ENCODE data around the gene NR3C1. TPM values are rescaled to one million over a fixed set of nuclear protein-coding genes. Genes with fewer than 3 reads are reported as not detected.
A peak's percentile ranks its signal among the peaks of the same experiment; 100 is the strongest.

The NR3C1 gene
- total RNA-seq, 4 donors from 2014 or later: 29.7 to 79.2 (median 38.9) TPM

DNA sequence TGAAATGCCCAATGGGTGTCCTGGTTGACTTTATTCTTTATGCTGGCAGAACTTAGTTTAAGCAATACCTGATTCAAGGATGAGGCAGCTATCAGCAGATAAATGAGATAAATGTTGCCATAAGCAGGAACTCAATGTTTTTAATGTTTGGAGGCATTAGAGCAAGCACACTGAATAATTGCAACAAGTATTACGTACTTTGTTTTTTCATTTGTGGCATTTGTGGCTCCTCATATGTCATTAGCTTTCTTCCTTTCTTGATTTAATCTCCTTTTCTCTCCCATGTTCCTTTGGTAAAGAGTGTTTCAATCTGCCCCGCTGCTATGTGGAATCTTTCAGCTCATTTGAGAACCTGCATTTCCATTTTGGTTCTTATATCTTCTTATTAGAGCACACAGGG lies 6.4 kb upstream of the NR3C1 start:
- H3K36me3 ChIP-seq: no peaks in the 10 kb centered on the region
- H3K27ac ChIP-seq: no peak overlapping the region
- no peaks in the 10 kb centered on the region for H3K27me3 ChIP-seq
- DNase-seq: no peak
- no peaks in the 10 kb centered on the region for H3K4me1 ChIP-seq
- TF ChIP-seq POLR2A (IDR thresholded peaks at IDR 0.05): no peak
- TF ChIP-seq, protein P1, sequence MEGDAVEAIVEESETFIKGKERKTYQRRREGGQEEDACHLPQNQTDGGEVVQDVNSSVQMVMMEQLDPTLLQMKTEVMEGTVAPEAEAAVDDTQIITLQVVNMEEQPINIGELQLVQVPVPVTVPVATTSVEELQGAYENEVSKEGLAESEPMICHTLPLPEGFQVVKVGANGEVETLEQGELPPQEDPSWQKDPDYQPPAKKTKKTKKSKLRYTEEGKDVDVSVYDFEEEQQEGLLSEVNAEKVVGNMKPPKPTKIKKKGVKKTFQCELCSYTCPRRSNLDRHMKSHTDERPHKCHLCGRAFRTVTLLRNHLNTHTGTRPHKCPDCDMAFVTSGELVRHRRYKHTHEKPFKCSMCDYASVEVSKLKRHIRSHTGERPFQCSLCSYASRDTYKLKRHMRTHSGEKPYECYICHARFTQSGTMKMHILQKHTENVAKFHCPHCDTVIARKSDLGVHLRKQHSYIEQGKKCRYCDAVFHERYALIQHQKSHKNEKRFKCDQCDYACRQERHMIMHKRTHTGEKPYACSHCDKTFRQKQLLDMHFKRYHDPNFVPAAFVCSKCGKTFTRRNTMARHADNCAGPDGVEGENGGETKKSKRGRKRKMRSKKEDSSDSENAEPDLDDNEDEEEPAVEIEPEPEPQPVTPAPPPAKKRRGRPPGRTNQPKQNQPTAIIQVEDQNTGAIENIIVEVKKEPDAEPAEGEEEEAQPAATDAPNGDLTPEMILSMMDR (IDR thresholded peaks at IDR 0.05): no peak
- no peak overlapping the region for H3K4me3 ChIP-seq
- H3K9me3 ChIP-seq: no peaks in the 10 kb centered on the region

DNA sequence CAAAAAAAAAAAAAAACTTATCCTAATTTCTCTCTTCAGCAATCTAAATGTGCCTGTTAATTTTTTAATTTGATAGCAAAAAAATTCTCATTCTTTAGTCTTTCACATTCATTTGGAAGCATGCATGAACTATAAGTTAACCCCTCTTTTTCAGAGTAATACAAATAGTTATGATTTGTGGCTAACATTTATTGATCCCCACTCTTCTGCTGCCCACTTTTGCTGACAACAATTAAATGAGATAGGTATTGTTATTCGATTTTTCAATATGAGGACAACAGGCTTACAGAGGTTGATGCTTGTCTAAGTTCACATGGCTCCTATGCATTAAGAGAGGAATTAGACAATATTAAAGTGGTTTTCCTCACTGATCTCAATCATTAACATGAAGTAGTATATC lies 2.9 kb upstream of the NR3C1 start:
- no peak for DNase-seq
- Histone ChIP-seq H3K9me3 (no peaks in the 10 kb centered on the region), H3K4me3 (no peak overlapping the region), H3K27me3 (no peaks in the 10 kb centered on the region), H3K4me1 (peaks cover 0 to 1% (median 0%) of the 10 kb centered on the region in 4 donors), H3K27ac (no peak overlapping the region), H3K36me3 (no peaks in the 10 kb centered on the region)
- TF ChIP-seq POLR2A (IDR thresholded peaks at IDR 0.05): no peak
- TF ChIP-seq, protein P1 (IDR thresholded peaks at IDR 0.05): no peak

DNA sequence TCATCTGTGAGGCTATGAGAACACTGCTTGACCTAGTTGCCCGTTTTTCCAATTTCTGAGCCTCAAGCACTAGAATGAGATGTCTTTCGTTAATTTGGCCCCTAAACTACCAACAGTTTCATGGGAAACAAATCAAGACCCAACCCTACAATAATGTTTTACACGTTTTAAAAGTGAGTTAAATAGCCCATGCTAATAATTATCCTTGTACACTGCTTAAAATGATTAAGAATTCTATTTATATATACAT lies 2.3 kb upstream of the NR3C1 start:
- peaks cover 0 to 6% (median 0%) of the 10 kb centered on the region in 4 donors for H3K4me1 ChIP-seq
- TF ChIP-seq, protein P1 (IDR thresholded peaks at IDR 0.05): no peak
- no peak for TF ChIP-seq POLR2A (IDR thresholded peaks at IDR 0.05)
- peak overlapping the region; percentile 96 to 100 (median 100) for H3K27ac ChIP-seq

DNA sequence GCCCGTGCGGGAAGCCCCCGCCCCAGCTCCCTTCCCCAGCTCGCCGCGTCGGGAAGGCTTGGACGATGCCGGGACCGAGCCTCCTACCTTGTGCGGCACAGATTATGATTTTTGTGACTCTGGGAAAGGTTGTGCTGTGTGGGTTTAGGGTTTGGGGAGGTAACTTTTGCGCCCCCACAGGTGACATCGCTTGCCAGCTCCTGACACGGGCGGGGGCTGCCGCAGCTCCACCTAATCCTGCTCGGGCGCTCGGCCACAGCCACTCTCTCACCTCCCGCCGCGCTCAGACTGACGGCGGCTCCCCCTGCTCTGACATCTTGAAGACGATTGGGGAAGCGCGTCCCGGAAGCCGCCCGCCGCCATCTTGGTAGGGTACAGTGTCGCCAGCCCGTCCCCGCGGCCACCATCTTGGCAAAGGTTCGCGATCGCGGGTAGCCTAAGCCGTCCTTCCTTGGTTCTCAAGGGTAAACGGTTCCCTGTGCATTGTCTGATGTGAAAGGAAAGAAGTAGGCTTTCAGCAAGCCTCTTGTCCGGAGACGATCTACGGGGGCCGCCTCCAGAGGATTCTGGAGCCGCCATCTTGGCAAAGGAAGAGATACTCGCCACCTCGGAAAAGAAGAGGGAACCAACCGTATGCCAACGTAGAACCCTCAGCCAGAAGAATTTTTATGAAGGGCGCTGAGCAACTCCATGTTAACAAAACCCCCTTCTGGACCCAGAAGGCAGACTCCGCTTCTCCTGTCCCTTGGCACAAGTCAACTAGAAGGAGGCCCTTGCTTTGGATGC lies 1.8 kb upstream of the NR3C1 start:
- Histone ChIP-seq H3K36me3 (peaks cover 0 to 3% (median 0%) of the 10 kb centered on the region in 3 donors), H3K27ac (peak overlapping the region; percentile 96 to 100 (median 100)), H3K4me1 (peaks cover 0 to 7% (median 0%) of the 10 kb centered on the region in 4 donors), H3K9me3 (no peaks in the 10 kb centered on the region), H3K27me3 (no peaks in the 10 kb centered on the region), H3K4me3 (peak overlapping the region; percentile 70 to 95 (median 89))
- DNase-seq: peak; percentile 89 to 94 (median 89)
- TF ChIP-seq POLR2A (IDR thresholded peaks at IDR 0.05): peak; percentile 37 to 62
- TF ChIP-seq, protein P1 (IDR thresholded peaks at IDR 0.05): peak in 2 of 6 experiments; percentile 12 to 24

More for the DNA sequence above, 2.3 kb upstream of the NR3C1 start:
- Histone ChIP-seq H3K9me3 (no peaks in the 10 kb centered on the region), H3K36me3 (no peaks in the 10 kb centered on the region), H3K4me3 (peak overlapping the region; percentile 70 to 95 (median 89)), H3K27me3 (no peaks in the 10 kb centered on the region)
- no peak for DNase-seq

DNA sequence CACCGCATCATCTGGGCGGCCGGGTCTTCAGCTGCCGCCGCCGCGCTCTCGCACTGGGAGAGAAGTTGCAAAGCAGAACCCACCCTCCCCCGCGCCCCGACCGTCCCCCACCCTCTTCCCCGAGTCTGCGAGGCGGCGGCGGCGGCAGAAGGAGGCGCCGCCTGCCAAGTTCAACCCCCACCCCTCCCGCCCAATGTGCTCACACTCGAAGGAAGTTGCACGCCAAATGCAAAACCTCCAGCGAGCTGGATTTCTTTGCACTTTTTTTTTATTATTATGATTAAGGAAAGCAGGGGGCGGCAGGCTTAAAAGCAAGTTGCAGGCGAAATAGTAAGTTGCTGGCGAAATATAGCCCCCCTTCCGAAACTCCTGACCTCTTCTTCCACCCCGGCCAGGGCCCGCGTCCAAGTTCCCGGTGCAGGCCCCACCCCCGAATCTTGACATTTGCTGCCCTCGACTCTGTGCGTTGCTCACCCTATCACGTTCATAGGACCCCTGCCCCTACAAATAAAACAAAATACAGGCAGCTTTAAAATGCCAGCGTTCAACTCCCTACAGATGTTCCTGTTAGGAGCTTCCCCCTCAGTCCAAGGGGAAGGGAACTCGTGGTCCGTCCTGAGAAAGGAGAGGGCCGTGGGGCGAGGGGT lies 1.1 kb upstream of the NR3C1 start:
- peak; percentile 78 to 88 (median 81) for DNase-seq
- peak overlapping the region; percentile 70 to 95 (median 89) for H3K4me3 ChIP-seq
- no peaks in the 10 kb centered on the region for H3K9me3 ChIP-seq
- TF ChIP-seq, protein P1 (IDR thresholded peaks at IDR 0.05): no peak
- no peak for TF ChIP-seq POLR2A (IDR thresholded peaks at IDR 0.05)
- H3K4me1 ChIP-seq: peaks cover 0 to 14% (median 0%) of the 10 kb centered on the region in 4 donors
- peaks cover 0 to 6% (median 0%) of the 10 kb centered on the region in 3 donors for H3K36me3 ChIP-seq
- peak overlapping the region; percentile 96 to 100 (median 100) for H3K27ac ChIP-seq
- H3K27me3 ChIP-seq: no peaks in the 10 kb centered on the region
